Smooth muscle cell (in vitro differentiated cells): ENCODE results near the gene LPP. TPM values are rescaled to one million over a fixed set of nuclear protein-coding genes. Genes with fewer than 3 reads are reported as not detected.

Experiments used
- DNase-seq: peaks from one replicate; lab custom pipeline; 2025; ENCODE audit not compliant: unreplicated experiment; lab: John Stamatoyannopoulos, UW
- H2AFZ ChIP-seq: fragments of 200-600 bp; sonication (generic); 2 replicates; pipeline ENCODE4 v1.6.0; 2016; ENCODE audit warnings: antibody characterized with exemption, low read depth, mild to moderate bottlenecking
- H3F3A ChIP-seq: fragments of 200-600 bp; sonication (generic); 2 replicates; pipeline ENCODE4 v1.6.0; 2017; ENCODE audit warnings: antibody characterized with exemption, low read depth
- H3K27ac ChIP-seq: fragments of 200-600 bp; sonication (generic); 2 replicates; pipeline ENCODE4 v1.5.1; 2016; ENCODE audit warnings: low read depth, mild to moderate bottlenecking
- H3K27me3 ChIP-seq: fragments of 200-600 bp; sonication (generic); 2 replicates; pipeline ENCODE4 v1.6.1; 2016; ENCODE audit warnings: low read depth, mild to moderate bottlenecking
- H3K36me3 ChIP-seq: fragments of 200-600 bp; sonication (generic); 2 replicates; pipeline ENCODE4 v1.5.1; 2016; ENCODE audit warnings: low read depth
- H3K4me1 ChIP-seq: fragments of 200-600 bp; sonication (generic); 2 replicates; pipeline ENCODE4 v1.5.1; 2016; ENCODE audit warnings: low read depth
- H3K4me2 ChIP-seq: fragments of 200-600 bp; sonication (generic); 2 replicates; pipeline ENCODE4 v1.6.0; 2016; ENCODE audit warnings: mild to moderate bottlenecking
- H3K4me3 ChIP-seq: fragments of 200-600 bp; sonication (generic); 2 replicates; pipeline ENCODE4 v1.5.1; 2016; ENCODE audit warnings: mild to moderate bottlenecking
- H3K79me2 ChIP-seq: fragments of 200-600 bp; sonication (generic); 2 replicates; pipeline ENCODE4 v1.6.0; 2016; ENCODE audit warnings: low read depth, mild to moderate bottlenecking
- H3K9ac ChIP-seq: fragments of 200-600 bp; sonication (generic); 2 replicates; pipeline ENCODE4 v1.6.0; 2016; ENCODE audit warnings: low read depth
- H3K9me3 ChIP-seq: fragments of 200-600 bp; sonication (generic); replicated peaks from 2 replicates; pipeline ENCODE4 v1.5.1; 2016; ENCODE audit warnings: low read depth
- H4K20me1 ChIP-seq: fragments of 200-600 bp; sonication (generic); 2 replicates; pipeline ENCODE4 v1.6.0; 2016; ENCODE audit warnings: low read depth
- CTCF ChIP-seq: fragments of 200-600 bp; sonication (generic); IDR thresholded peaks from 2 replicates; pipeline ENCODE4 v1.5.1; 2017; ENCODE audit warnings: borderline replicate concordance, mild to moderate bottlenecking, antibody characterized with exemption; ENCODE audit not compliant: insufficient read depth, poor library complexity, severe bottlenecking
- WGBS: methylation state at CpG from one replicate; pipeline ENCODE4 v1.1.7; 2016; ENCODE audit warnings: low lambda C conversion rate; 5-methylcytosine and 5-hydroxymethylcytosine counted together
- polyA plus RNA-seq: library from polyadenylated mRNA; unstranded; fragments of >200 nt; fragmentation: Nextera tagmentation; extraction: Ambion mirVana; gene quantifications from 2 replicates; pipeline ENCODE4 v1.2.1, GENCODE V29; 2016
- total RNA-seq: library from RNA; depleted of rRNA; stranded (reverse); fragments of >200 nt; gene quantifications from 2 replicates; pipeline ENCODE4 v1.2.3, GENCODE V29; 2014

Gene LPP
- total and polyA plus RNA-seq, 2 experiments from 2014 or later = 42.3 to 128 TPM

DNA sequence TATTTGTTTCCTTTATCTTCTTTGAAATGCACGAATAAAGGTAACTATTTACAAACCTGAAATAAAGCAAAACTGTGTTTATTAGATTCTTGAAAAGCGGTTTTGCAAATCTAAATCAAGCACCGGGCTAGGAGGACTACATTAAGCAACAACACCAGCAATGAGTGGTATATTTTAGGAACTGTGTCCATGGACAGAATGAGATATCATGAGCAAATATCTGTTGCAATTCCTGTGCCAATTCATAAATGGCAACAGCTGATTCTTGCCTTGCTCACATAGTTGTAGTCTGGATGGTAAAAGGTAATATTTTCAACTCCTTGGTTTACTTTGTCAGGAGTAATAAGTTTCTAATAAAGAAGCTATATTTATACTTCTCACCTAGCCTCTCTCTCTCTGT is 403.3 kb downstream of the LPP start:
- no peak overlapping the region for H2AFZ ChIP-seq
- no peaks in the 10 kb centered on the region for H3K27me3 ChIP-seq
- no peaks in the 10 kb centered on the region for H3K9me3 ChIP-seq
- no peak overlapping the region for H3K4me3 ChIP-seq
- no peaks in the 10 kb centered on the region for H3K36me3 ChIP-seq
- H3K27ac ChIP-seq = no peak overlapping the region
- 66% methylated on average over 3 of the region's 3 CpGs for WGBS
- TF ChIP-seq CTCF = no peak
- H3F3A ChIP-seq = no peaks in the 10 kb centered on the region
- peaks cover 27% of the 10 kb centered on the region for H4K20me1 ChIP-seq
- no peak for DNase-seq
- H3K79me2 ChIP-seq = peaks cover 20% of the 10 kb centered on the region
- H3K4me2 ChIP-seq = no peak overlapping the region
- H3K4me1 ChIP-seq = no peaks in the 10 kb centered on the region
- no peak overlapping the region for H3K9ac ChIP-seq

DNA sequence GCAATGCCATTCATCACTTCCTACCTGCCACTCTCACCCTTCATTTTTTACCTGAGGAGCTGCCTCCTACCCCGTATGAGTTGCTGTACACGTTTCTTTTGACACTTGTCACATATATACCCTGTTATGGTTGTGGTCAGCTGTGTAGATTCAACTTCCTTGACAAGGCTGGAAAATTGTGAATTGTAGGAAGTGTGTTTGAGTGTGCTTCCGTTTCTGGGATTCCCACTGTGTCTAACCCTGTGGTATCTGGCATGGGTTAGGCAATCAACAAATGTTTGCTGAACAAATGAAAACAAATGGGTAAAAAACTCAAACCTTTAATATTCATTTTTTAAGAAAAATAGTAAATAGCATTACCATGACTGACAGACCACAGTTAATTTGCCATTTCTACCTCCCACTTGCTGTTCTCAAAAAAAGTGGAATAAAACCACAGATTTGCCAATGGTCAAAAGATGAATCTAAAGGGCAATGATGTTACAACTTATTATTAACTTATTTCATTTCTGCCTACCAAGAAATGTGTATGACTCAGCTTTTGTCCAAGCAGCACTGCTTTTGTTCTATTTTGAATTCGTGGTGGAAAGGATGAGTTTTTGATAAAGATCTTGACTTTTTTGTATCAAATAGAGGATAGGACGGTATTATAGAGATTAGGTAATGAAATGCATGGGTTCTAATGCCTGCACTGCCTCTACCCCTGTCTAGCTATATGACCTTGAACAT is 404.6 kb downstream of the LPP start:
- Histone ChIP-seq H3K27ac (no peak overlapping the region), H3K4me2 (no peak overlapping the region)

GRCh38 chr3:188559072-188559429 is 405.1 kb downstream of the LPP start:
- Histone ChIP-seq H4K20me1 (peaks cover 24% of the 10 kb centered on the region), H3K4me3 (no peak overlapping the region), H3K9me3 (no peaks in the 10 kb centered on the region), H3F3A (no peaks in the 10 kb centered on the region), H2AFZ (no peak overlapping the region), H3K9ac (no peak overlapping the region), H3K27ac (no peak overlapping the region), H3K4me1 (no peaks in the 10 kb centered on the region), H3K36me3 (no peaks in the 10 kb centered on the region), H3K27me3 (no peaks in the 10 kb centered on the region), H3K4me2 (no peak overlapping the region), H3K79me2 (peaks cover 21% of the 10 kb centered on the region)
- no peak for TF ChIP-seq CTCF
- DNase-seq = no peak
- WGBS = 62% methylated on average over 2 of the region's 2 CpGs

More for the DNA sequence above, 404.6 kb downstream of the LPP start:
- 85% methylated on average over 5 of the region's 5 CpGs for WGBS
- H3K9me3 ChIP-seq = no peaks in the 10 kb centered on the region
- no peak for TF ChIP-seq CTCF
- no peak overlapping the region for H2AFZ ChIP-seq
- no peaks in the 10 kb centered on the region for H3K27me3 ChIP-seq
- no peak for DNase-seq
- H3K79me2 ChIP-seq = peaks cover 21% of the 10 kb centered on the region
- H3K4me3 ChIP-seq = no peak overlapping the region
- no peaks in the 10 kb centered on the region for H3K4me1 ChIP-seq
- H4K20me1 ChIP-seq = peaks cover 21% of the 10 kb centered on the region
- H3F3A ChIP-seq = no peaks in the 10 kb centered on the region
- H3K9ac ChIP-seq = no peak overlapping the region
- H3K36me3 ChIP-seq = no peaks in the 10 kb centered on the region

DNA sequence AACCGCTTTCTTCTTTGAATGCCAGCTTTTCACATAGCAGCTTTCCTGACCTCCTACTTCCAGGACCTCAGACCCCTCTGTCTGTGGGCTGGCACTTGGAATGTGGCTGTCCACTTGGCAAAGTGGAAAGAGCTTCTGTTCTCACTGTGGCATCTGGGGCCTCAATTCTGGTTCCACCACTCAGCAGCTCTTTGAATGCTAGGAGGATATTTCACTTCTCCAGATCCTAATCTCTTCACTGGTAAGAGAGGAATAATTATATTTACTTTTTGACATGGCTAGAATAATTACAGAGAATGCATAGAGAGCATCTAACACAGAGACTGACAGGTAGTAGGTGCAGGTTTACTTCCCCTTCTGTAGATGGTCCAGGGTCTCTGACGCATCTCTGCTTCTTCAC is 405.9 kb downstream of the LPP start:
- Histone ChIP-seq H3K27ac (no peak overlapping the region), H3K9me3 (no peaks in the 10 kb centered on the region), H3K4me2 (no peak overlapping the region), H3K27me3 (no peaks in the 10 kb centered on the region), H3F3A (no peaks in the 10 kb centered on the region), H4K20me1 (peaks cover 27% of the 10 kb centered on the region), H3K36me3 (no peaks in the 10 kb centered on the region), H2AFZ (no peak overlapping the region), H3K9ac (no peak overlapping the region), H3K79me2 (peaks cover 17% of the 10 kb centered on the region), H3K4me3 (no peak overlapping the region), H3K4me1 (no peaks in the 10 kb centered on the region)
- TF ChIP-seq CTCF = no peak
- 96% methylated on average over 2 of the region's 2 CpGs for WGBS
- DNase-seq = no peak
